Stomach (tissue), 4 donors: ENCODE data around the gene LRRC4C.

Source experiments
- CTCF ChIP-seq, 7 experiments: fragments of 450-650 bp in 4 of 7; fragments of 200-600 bp in 3 of 7; sonication (generic) in 3 of 7; IDR thresholded peaks; one replicate each; pipeline ENCODE4 v1.5.1; 2016 to 2019; ENCODE audit warnings: antibody characterized with exemption in 7 of 7, control low read depth in 2 of 7, mild to moderate bottlenecking in 1 of 7
- EP300 ChIP-seq: sonication (generic); formaldehyde crosslinking; IDR thresholded peaks from one replicate; pipeline ENCODE4 v1.6.1; 2017; ENCODE audit warnings: antibody characterized with exemption
- POLR2A ChIP-seq, 4 donors: fragments of 450-650 bp; IDR thresholded peaks; one replicate each; pipeline ENCODE4 v1.6.1; 2016; ENCODE audit warnings: antibody characterized with exemption in 4 of 4, control low read depth in 2 of 4, mild to moderate bottlenecking in 1 of 4, moderate library complexity in 1 of 4
- POLR2AphosphoS5 ChIP-seq, 3 donors: sonication (generic); formaldehyde crosslinking; IDR thresholded peaks; one replicate each; pipeline ENCODE4 v1.6.1; 2016; ENCODE audit warnings: antibody characterized with exemption in 3 of 3

DNA sequence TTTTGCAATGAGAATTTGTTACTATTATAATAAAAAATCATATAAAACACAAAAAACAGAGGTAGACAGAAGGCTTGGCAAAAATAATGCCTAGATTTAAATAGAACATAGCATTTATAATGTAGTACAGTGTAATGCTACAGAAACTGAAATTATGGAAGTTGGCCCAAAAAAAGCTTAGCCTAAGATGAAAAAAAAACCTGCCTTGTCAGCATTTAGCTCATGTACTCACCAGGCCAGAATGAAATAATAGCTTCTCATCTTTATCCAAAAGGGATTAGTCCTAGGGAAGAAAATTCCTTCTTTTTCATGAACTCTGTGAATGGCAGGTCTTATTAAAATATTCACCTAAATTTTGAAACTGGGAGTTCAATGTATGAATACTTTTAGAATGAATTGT, 951.1 kb downstream of the LRRC4C start:
- TF ChIP-seq CTCF (IDR thresholded peaks at IDR 0.05) (no peak), POLR2AphosphoS5 (IDR thresholded peaks at IDR 0.05) (no peak), EP300 (no peak), POLR2A (IDR thresholded peaks at IDR 0.05) (no peak)
